C4-2B (cell line): Measurements from ENCODE around the gene NLK.

Experiments used
- CTCF ChIP-seq: fragments of 450-650 bp; conservative IDR thresholded peaks from 2 replicates; pipeline ENCODE4 v1.5.1; 2017; ENCODE audit warnings: mild to moderate bottlenecking
- ZFX ChIP-seq: fragments of 450-650 bp; IDR thresholded peaks from 2 replicates; pipeline ENCODE4 v1.6.1; 2017

- no peak for TF ChIP-seq CTCF
- TF ChIP-seq ZFX, result no peak
Measured at GRCh38 chr17:28049071-28049470, 6.6 kb downstream of the NLK start.
